ENCODE results near the gene SYCN.

The SYCN gene

GRCh38 chr19:39206122-39206521 is 2.1 kb upstream of the SYCN start:
- H3K9me3 ChIP-seq (ENCODE audit: control insufficient read depth in 2 of 2, low read length in 2 of 2): no peaks in the 10 kb centered on the region
- H3K4me3 ChIP-seq (ENCODE audit: low read length in 2 of 2): no peak overlapping the region
- H3K27me3 ChIP-seq (ENCODE audit: control insufficient read depth in 1 of 2, insufficient read depth in 2 of 2, low read length in 2 of 2): peaks cover 20 to 30% of the 10 kb centered on the region in 2 donors
- H3K9ac ChIP-seq (ENCODE audit: low read length in 2 of 2): no peak overlapping the region
- H3K36me3 ChIP-seq (ENCODE audit: control insufficient read depth in 2 of 2, insufficient read depth in 2 of 2, low read length in 2 of 2): no peaks in the 10 kb centered on the region
- H3K27ac ChIP-seq (ENCODE audit: low read length): no peak overlapping the region
- no peaks in the 10 kb centered on the region for H3K4me1 ChIP-seq (ENCODE audit: control insufficient read depth, insufficient read depth, low read length)

GRCh38 chr19:39205449-39205764 is 1.3 kb upstream of the SYCN start:
- H3K4me3 ChIP-seq (ENCODE audit: low read length in 2 of 2): no peak overlapping the region
- no peaks in the 10 kb centered on the region for H3K36me3 ChIP-seq (ENCODE audit: control insufficient read depth in 2 of 2, insufficient read depth in 2 of 2, low read length in 2 of 2)
- H3K9ac ChIP-seq (ENCODE audit: low read length in 2 of 2): no peak overlapping the region
- no peaks in the 10 kb centered on the region for H3K9me3 ChIP-seq (ENCODE audit: control insufficient read depth in 2 of 2, low read length in 2 of 2)
- no peak overlapping the region for H3K27ac ChIP-seq (ENCODE audit: low read length)
- peaks cover 25 to 34% of the 10 kb centered on the region in 2 donors for H3K27me3 ChIP-seq (ENCODE audit: control insufficient read depth in 1 of 2, insufficient read depth in 2 of 2, low read length in 2 of 2)
- no peaks in the 10 kb centered on the region for H3K4me1 ChIP-seq (ENCODE audit: control insufficient read depth, insufficient read depth, low read length)

DNA sequence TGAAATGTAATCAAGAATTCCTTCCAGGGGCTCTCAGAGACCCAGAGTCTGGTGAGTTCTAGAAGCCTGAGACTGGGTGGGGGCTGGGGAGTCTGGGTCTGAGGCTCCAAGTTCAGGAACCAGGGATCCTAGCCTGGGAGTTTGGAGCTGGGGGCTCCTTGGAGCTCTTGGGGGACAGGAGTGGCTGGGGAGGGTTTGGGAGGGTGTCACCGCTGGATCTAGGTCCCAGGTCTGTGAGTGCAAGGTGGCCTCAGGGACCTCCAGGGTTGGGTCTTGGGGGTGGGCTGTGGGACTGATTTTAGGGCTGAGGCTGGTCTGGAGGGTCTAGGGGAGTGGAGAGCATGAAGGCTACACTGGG is 1.1 kb downstream of the SYCN start:
- Histone ChIP-seq H3K9me3 (ENCODE audit: control insufficient read depth in 2 of 2, low read length in 2 of 2) (no peaks in the 10 kb centered on the region), H3K27me3 (ENCODE audit: control insufficient read depth in 1 of 2, insufficient read depth in 2 of 2, low read length in 2 of 2) (peaks cover 35 to 42% of the 10 kb centered on the region in 2 donors), H3K9ac (ENCODE audit: low read length in 2 of 2) (no peak overlapping the region), H3K4me3 (ENCODE audit: low read length in 2 of 2) (no peak overlapping the region), H3K36me3 (ENCODE audit: control insufficient read depth in 2 of 2, insufficient read depth in 2 of 2, low read length in 2 of 2) (no peaks in the 10 kb centered on the region), H3K4me1 (ENCODE audit: control insufficient read depth, insufficient read depth, low read length) (peaks cover 2% of the 10 kb centered on the region), H3K27ac (ENCODE audit: low read length) (no peak overlapping the region)

DNA sequence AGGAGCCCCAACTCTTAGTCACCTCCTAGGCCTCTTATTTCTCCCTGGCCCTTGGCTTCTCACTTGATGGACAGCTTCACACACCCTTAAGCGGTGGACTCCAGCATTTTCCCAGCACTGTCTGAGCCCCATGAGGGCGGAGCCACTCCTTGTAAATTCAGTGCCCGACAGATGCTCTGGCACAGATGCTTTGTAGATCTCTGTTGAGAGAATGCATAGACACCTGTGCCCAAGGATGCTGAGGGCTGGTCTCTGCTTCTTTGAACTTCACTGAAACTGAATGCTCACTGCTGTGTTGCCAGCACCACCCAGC is 3.3 kb downstream of the SYCN start:
- no peak overlapping the region for H3K9ac ChIP-seq (ENCODE audit: low read length in 2 of 2)
- peaks cover 46 to 60% of the 10 kb centered on the region in 2 donors for H3K27me3 ChIP-seq (ENCODE audit: control insufficient read depth in 1 of 2, insufficient read depth in 2 of 2, low read length in 2 of 2)
- H3K9me3 ChIP-seq (ENCODE audit: control insufficient read depth in 2 of 2, low read length in 2 of 2): no peaks in the 10 kb centered on the region
- H3K4me3 ChIP-seq (ENCODE audit: low read length in 2 of 2): no peak overlapping the region
- peaks cover 6% of the 10 kb centered on the region for H3K4me1 ChIP-seq (ENCODE audit: control insufficient read depth, insufficient read depth, low read length)
- no peak overlapping the region for H3K27ac ChIP-seq (ENCODE audit: low read length)
- H3K36me3 ChIP-seq (ENCODE audit: control insufficient read depth in 2 of 2, insufficient read depth in 2 of 2, low read length in 2 of 2): no peaks in the 10 kb centered on the region

DNA sequence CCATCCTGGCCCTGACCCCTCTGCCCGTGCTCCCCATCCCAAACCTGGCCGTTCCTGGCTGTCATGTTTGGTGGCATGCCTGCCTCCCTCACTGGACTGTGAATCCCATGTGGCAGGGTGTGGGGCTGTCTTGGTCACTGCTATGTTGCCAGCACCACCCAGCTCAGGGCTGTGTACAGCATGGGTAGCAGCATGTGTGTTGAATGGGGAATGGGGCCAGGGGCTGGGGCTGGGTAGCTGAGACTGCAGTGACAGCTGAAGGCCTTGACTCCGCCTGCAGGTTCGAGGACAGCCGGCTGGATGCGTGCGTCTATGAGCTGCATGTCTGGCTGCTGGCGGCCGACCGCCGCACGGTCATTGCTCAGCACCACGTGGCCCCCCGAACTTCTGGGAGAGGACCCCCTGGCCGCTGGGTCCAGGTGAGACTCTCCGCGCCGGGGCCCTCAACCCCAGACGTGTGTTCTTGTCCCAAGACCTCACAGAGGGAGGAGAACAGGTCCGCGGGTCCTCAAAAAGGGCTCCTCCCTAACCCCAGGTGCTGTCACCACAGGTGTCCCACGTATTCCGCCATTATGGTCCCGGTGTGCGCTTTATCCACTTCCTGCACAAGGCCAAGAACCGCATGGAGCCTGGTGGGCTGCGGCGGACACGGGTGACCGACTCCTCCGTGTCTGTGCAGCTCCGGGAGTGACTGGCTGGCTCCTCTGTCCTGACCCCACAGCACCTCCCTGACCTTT is 3.8 kb downstream of the SYCN start:
- no peak overlapping the region for H3K27ac ChIP-seq (ENCODE audit: low read length)
- no peaks in the 10 kb centered on the region for H3K9me3 ChIP-seq (ENCODE audit: control insufficient read depth in 2 of 2, low read length in 2 of 2)
- H3K4me3 ChIP-seq (ENCODE audit: low read length in 2 of 2): no peak overlapping the region
- peaks cover 6% of the 10 kb centered on the region for H3K4me1 ChIP-seq (ENCODE audit: control insufficient read depth, insufficient read depth, low read length)
- peaks cover 49 to 61% of the 10 kb centered on the region in 2 donors for H3K27me3 ChIP-seq (ENCODE audit: control insufficient read depth in 1 of 2, insufficient read depth in 2 of 2, low read length in 2 of 2)
- H3K36me3 ChIP-seq (ENCODE audit: control insufficient read depth in 2 of 2, insufficient read depth in 2 of 2, low read length in 2 of 2): no peaks in the 10 kb centered on the region
- H3K9ac ChIP-seq (ENCODE audit: low read length in 2 of 2): no peak overlapping the region

GRCh38 chr19:39199025-39199424 is 5.0 kb downstream of the SYCN start:
- no peak overlapping the region for H3K9ac ChIP-seq (ENCODE audit: low read length in 2 of 2)
- peaks cover 51 to 63% of the 10 kb centered on the region in 2 donors for H3K27me3 ChIP-seq (ENCODE audit: control insufficient read depth in 1 of 2, insufficient read depth in 2 of 2, low read length in 2 of 2)
- H3K4me3 ChIP-seq (ENCODE audit: low read length in 2 of 2): no peak overlapping the region
- peaks cover 6% of the 10 kb centered on the region for H3K4me1 ChIP-seq (ENCODE audit: control insufficient read depth, insufficient read depth, low read length)
- no peaks in the 10 kb centered on the region for H3K9me3 ChIP-seq (ENCODE audit: control insufficient read depth in 2 of 2, low read length in 2 of 2)
- no peaks in the 10 kb centered on the region for H3K36me3 ChIP-seq (ENCODE audit: control insufficient read depth in 2 of 2, insufficient read depth in 2 of 2, low read length in 2 of 2)
- H3K27ac ChIP-seq (ENCODE audit: low read length): no peak overlapping the region

GRCh38 chr19:39197808-39198207 is 6.3 kb downstream of the SYCN start:
- Histone ChIP-seq H3K9me3 (ENCODE audit: control insufficient read depth in 2 of 2, low read length in 2 of 2) (no peaks in the 10 kb centered on the region), H3K9ac (ENCODE audit: low read length in 2 of 2) (no peak overlapping the region), H3K27ac (ENCODE audit: low read length) (no peak overlapping the region), H3K4me1 (ENCODE audit: control insufficient read depth, insufficient read depth, low read length) (peaks cover 6% of the 10 kb centered on the region), H3K4me3 (ENCODE audit: low read length in 2 of 2) (no peak overlapping the region), H3K27me3 (ENCODE audit: control insufficient read depth in 1 of 2, insufficient read depth in 2 of 2, low read length in 2 of 2) (peaks cover 45 to 52% of the 10 kb centered on the region in 2 donors), H3K36me3 (ENCODE audit: control insufficient read depth in 2 of 2, insufficient read depth in 2 of 2, low read length in 2 of 2) (no peaks in the 10 kb centered on the region)

GRCh38 chr19:39196860-39197562 is 7.1 kb downstream of the SYCN start, which contains the start of gene NCCRP1:
Gene NCCRP1 (plus strand): TSS chr19:39196964. CDS start chr19:39196983, 19 bp downstream.
- peaks cover 39 to 52% of the 10 kb centered on the region in 2 donors for H3K27me3 ChIP-seq (ENCODE audit: control insufficient read depth in 1 of 2, insufficient read depth in 2 of 2, low read length in 2 of 2)
- H3K27ac ChIP-seq (ENCODE audit: low read length): no peak within 1 kb of the TSS
- no peak within 1 kb of the TSS for H3K9ac ChIP-seq (ENCODE audit: low read length in 2 of 2)
- H3K4me3 ChIP-seq (ENCODE audit: low read length in 2 of 2): no peak within 1 kb of the TSS
- no peaks in the 10 kb centered on the region for H3K36me3 ChIP-seq (ENCODE audit: control insufficient read depth in 2 of 2, insufficient read depth in 2 of 2, low read length in 2 of 2)
- H3K4me1 ChIP-seq (ENCODE audit: control insufficient read depth, insufficient read depth, low read length): peaks cover 6% of the 10 kb centered on the region
- H3K9me3 ChIP-seq (ENCODE audit: control insufficient read depth in 2 of 2, low read length in 2 of 2): no peaks in the 10 kb centered on the region

GRCh38 chr19:39196320-39196719 is 7.7 kb downstream of the SYCN start:
- no peak overlapping the region for H3K27ac ChIP-seq (ENCODE audit: low read length)
- peaks cover 6% of the 10 kb centered on the region for H3K4me1 ChIP-seq (ENCODE audit: control insufficient read depth, insufficient read depth, low read length)
- H3K27me3 ChIP-seq (ENCODE audit: control insufficient read depth in 1 of 2, insufficient read depth in 2 of 2, low read length in 2 of 2): peaks cover 33 to 46% of the 10 kb centered on the region in 2 donors

DNA sequence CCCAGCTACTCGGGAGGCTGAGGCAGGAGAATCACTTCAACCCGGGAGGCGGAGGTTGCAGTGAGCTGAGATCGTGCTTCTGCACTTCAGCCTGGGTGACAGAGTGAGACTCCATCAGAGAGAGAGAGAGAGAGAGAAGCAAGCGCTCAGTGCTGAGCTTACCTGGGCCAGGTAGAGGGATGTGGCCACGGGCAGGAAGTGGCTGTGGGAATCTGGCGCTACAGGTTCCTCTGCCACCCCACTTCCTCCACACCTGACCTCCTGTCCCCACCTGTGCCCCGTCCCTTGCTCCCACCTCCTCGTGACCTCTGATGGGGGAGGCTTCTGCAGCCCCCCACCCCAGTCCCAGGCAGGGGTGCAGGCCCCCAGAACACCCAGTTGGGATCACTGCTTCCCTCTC is 8.3 kb downstream of the SYCN start:
- no peaks in the 10 kb centered on the region for H3K9me3 ChIP-seq (ENCODE audit: control insufficient read depth in 2 of 2, low read length in 2 of 2)
- peaks cover 6% of the 10 kb centered on the region for H3K4me1 ChIP-seq (ENCODE audit: control insufficient read depth, insufficient read depth, low read length)
- no peak overlapping the region for H3K27ac ChIP-seq (ENCODE audit: low read length)
- H3K36me3 ChIP-seq (ENCODE audit: control insufficient read depth in 2 of 2, insufficient read depth in 2 of 2, low read length in 2 of 2): no peaks in the 10 kb centered on the region
- H3K27me3 ChIP-seq (ENCODE audit: control insufficient read depth in 1 of 2, insufficient read depth in 2 of 2, low read length in 2 of 2): peaks cover 32 to 44% of the 10 kb centered on the region in 2 donors
- no peak overlapping the region for H3K4me3 ChIP-seq (ENCODE audit: low read length in 2 of 2)
- H3K9ac ChIP-seq (ENCODE audit: low read length in 2 of 2): no peak overlapping the region

More at GRCh38 chr19:39196320-39196719, 7.7 kb downstream of the SYCN start:
- H3K4me3 ChIP-seq (ENCODE audit: low read length in 2 of 2): no peak overlapping the region
- H3K9me3 ChIP-seq (ENCODE audit: control insufficient read depth in 2 of 2, low read length in 2 of 2): no peaks in the 10 kb centered on the region
- H3K36me3 ChIP-seq (ENCODE audit: control insufficient read depth in 2 of 2, insufficient read depth in 2 of 2, low read length in 2 of 2): no peaks in the 10 kb centered on the region
- no peak overlapping the region for H3K9ac ChIP-seq (ENCODE audit: low read length in 2 of 2)
